Astrocyte of the cerebellum (primary cell): Measurements from ENCODE around the gene SLCO6A1.

Experiments used
- DNase-seq: peaks from one replicate; pipeline ENCODE4 v3.0.0-alpha.2; 2011; ENCODE audit warnings: low read depth
- H3K4me3 ChIP-seq: 2 replicates; pipeline ENCODE4 v1.5.1; 2011; ENCODE audit warnings: mild to moderate bottlenecking, low read depth, low read length, moderate library complexity
- CTCF ChIP-seq: IDR thresholded peaks from 2 replicates; pipeline ENCODE4 v1.5.1; 2012; ENCODE audit warnings: low read length, low read depth, moderate library complexity, mild to moderate bottlenecking; ENCODE audit errors: missing control alignments
- in situ Hi-C: cut with HindIII; loops from 2 replicates; pipeline ENCODE4 v1.10.0; 2017; ENCODE audit warnings: low sequenced_read_pairs

Gene SLCO6A1

GRCh38 chr5:102451082-102451481 is 47.7 kb downstream of the SLCO6A1 start:
- no peak for TF ChIP-seq CTCF
- no peak for DNase-seq
- H3K4me3 ChIP-seq = no peak overlapping the region
- in situ Hi-C loops = no loop called here

- no peak overlapping the region for H3K4me3 ChIP-seq
- no peak for TF ChIP-seq CTCF
- DNase-seq = no peak
- in situ Hi-C loops = no loop called here
These were observed 48.3 kb downstream of the SLCO6A1 start for GRCh38 chr5:102450313-102450990.

GRCh38 chr5:102433473-102433872 is 65.3 kb downstream of the SLCO6A1 start:
- no peak for DNase-seq
- no peak for TF ChIP-seq CTCF
- H3K4me3 ChIP-seq = no peak overlapping the region
- in situ Hi-C loops = no loop called here

GRCh38 chr5:102421647-102422046 is 77.2 kb downstream of the SLCO6A1 start:
- DNase-seq = no peak
- H3K4me3 ChIP-seq = no peak overlapping the region
- in situ Hi-C loops = no loop called here
- TF ChIP-seq CTCF = no peak

GRCh38 chr5:102418531-102418930 is 80.3 kb downstream of the SLCO6A1 start:
- DNase-seq = no peak
- H3K4me3 ChIP-seq = no peak overlapping the region
- no peak for TF ChIP-seq CTCF
- in situ Hi-C loops = no loop called here

- no peak for TF ChIP-seq CTCF
- no peak overlapping the region for H3K4me3 ChIP-seq
- no peak for DNase-seq
- in situ Hi-C loops = no loop called here
These were observed 84.4 kb downstream of the SLCO6A1 start for GRCh38 chr5:102414448-102414847.
